Cardiac fibroblast (primary cell): ENCODE measurements around the gene FOXG1.

Experiments
- DNase-seq, 2 donors: peaks; one replicate each; pipeline versions ENCODE4 v3.0.0 to v3.0.0-alpha.2; 2010; ENCODE audit warnings: low read depth in 2 of 2
- H3K4me3 ChIP-seq, 2 donors: replicated peaks in 1 of 2; 1 replicate in 1 of 2; 2 replicates in 1 of 2; pipeline ENCODE4 v1.5.1; 2011; ENCODE audit warnings: low read depth in 2 of 2, low read length in 2 of 2, mild to moderate bottlenecking in 2 of 2, moderate library complexity in 1 of 2
- CTCF ChIP-seq: IDR thresholded peaks from one replicate; pipeline ENCODE4 v1.5.1; 2011; ENCODE audit warnings: low read depth, mild to moderate bottlenecking, low read length, inconsistent platforms

FOXG1 gene

GRCh38 chr14:28784096-28785048 lies 17.8 kb downstream of the FOXG1 start:
- peak overlapping the region in 1 of 2 donors; percentile 43 for H3K4me3 ChIP-seq
- DNase-seq = no peak
- no peak for TF ChIP-seq CTCF

DNA sequence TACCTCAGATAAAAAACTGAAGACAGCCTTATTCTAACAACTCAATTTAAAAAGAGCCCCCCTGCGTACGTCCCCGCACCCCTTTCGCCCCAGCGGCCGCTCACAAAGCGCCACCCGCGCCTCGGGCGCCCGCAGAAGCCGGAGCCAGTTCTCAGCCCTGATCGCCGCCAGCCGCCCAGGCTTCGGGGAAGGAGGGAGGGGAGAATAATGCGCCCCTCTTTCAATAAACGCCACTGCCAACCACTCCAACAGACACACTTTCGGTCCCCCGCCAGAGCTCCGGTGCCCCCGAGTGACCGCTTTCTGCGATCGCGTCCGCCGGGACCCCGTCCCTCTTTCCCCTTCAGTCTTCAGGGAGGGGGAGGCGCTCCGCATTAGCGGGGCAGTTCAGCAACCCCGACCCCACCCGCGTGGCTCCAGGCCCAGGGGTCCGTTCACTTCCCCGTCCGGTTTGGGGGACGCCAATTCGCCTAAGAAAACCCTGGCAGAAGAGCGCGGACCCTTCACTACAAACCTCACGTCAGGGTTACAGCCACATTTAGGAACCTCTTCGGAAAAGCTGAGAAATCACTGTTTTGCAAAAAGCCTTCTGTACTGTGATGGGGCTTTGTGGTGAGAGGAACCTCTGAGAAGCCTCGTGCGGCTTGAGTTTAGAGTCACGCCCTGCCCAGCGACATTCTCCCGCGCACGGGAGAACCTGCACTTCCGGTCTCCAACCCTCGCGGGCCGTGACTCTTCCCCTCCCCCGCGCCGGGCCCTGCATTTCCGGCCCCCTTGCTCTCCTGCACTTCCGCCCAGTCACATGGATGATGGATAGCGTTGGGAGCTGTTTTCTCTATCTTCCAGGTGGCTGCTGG lies 18.7 kb downstream of the FOXG1 start:
- H3K4me3 ChIP-seq = peak overlapping the region; percentile 24 to 43
- peak in 1 of 2 donors; percentile 29 for DNase-seq
- TF ChIP-seq CTCF = no peak

GRCh38 chr14:28807518-28807917 lies 40.9 kb downstream of the FOXG1 start:
- TF ChIP-seq CTCF = no peak
- no peak overlapping the region for H3K4me3 ChIP-seq
- no peak for DNase-seq

DNA sequence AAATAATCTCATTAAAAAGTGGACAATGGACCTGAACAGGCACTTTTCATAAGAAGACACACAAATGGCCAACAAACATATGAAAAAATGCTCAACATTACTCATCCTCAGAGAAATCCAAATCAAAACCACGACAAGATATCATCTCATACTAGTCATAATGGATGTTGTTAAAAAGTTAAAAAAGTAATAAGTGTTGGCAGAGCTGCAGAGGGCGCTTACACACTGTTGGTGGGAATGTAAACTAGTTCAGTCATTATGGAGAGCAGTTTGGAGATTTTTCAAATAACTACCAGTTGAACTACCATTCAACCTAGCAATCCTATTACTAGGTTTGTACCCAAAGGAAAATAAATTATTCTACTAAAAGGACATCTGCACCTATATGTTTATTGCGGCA lies 47.2 kb downstream of the FOXG1 start:
- H3K4me3 ChIP-seq = no peak overlapping the region
- TF ChIP-seq CTCF = no peak
- peak in 1 of 2 donors; percentile 6 for DNase-seq
